Superior temporal gyrus (tissue), 1 donor: ENCODE data around the gene MAP3K9.
A peak's percentile ranks its signal among the peaks of the same experiment; 100 is the strongest.

Experiments
- DNase-seq: peaks from one replicate; pipeline ENCODE4 v3.0.0-alpha.2; 2016; ENCODE audit errors: extremely low spot score

The MAP3K9 gene

GRCh38 chr14:70821584-70822529 is 12.5 kb upstream of the MAP3K9 start:
- no peak for DNase-seq

- no peak for DNase-seq
Measured at GRCh38 chr14:70816525-70816924, 7.2 kb upstream of the MAP3K9 start.

- no peak for DNase-seq
Measured at GRCh38 chr14:70814466-70814865, 5.2 kb upstream of the MAP3K9 start.

DNA sequence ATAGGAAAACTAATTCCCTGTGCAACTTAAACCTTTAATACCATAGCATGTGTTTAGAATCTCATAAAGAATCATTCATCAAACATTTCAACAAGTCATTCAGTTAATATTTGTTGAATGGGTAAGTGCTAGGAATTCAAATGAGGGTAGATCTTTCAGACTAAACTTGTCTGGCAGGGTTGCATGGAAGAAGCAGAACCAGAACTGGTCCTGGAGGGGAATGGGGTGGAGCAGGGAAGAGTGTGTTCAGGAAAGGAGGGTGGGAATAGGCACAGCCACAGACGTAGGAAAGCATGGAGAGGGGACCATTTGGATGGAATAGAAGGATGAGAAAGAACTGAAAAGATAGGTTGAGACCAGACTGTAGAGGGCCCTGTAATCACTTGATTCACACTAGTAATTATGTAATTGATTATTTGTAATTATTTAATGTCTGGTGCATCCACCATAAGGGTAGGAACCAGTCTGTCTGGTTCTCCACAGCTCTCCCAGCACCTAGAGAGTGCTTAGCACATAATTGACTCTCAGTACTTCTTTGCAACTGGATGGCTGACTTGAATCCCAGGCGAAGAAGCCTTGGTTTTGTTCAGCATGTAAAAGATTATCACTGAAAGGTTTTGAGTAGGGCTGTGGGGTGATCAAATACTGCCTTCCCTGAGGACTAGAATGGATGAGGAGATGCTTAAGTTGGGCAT is 3.0 kb upstream of the MAP3K9 start:
- DNase-seq = no peak

- DNase-seq = no peak
Measured at GRCh38 chr14:70811578-70811977, 2.3 kb upstream of the MAP3K9 start.

- DNase-seq = no peak
Measured at GRCh38 chr14:70811050-70811449, 1.7 kb upstream of the MAP3K9 start.

DNA sequence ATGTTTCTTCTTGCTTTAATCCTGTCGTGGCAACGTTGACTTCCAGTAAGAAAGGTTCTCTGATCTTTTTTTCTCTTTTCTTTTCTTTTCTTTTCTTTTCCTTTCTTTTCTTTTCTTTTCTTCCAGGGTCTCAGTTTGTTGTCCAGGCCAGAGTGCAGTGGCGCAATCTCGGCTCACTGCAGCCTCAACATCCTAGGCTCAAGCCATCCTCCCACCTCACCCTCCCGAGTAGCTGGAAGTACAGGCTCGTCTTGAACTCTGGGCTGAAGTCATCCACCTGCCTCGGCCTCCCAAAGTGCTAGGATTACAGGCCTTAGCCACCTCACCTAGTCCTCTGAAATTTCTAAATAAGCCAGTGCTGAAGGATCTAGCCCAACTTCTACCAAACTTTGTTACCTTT is 1.3 kb upstream of the MAP3K9 start:
- no peak for DNase-seq

GRCh38 chr14:70808416-70809224 is 693 bp downstream of the MAP3K9 start:
- no peak for DNase-seq

DNA sequence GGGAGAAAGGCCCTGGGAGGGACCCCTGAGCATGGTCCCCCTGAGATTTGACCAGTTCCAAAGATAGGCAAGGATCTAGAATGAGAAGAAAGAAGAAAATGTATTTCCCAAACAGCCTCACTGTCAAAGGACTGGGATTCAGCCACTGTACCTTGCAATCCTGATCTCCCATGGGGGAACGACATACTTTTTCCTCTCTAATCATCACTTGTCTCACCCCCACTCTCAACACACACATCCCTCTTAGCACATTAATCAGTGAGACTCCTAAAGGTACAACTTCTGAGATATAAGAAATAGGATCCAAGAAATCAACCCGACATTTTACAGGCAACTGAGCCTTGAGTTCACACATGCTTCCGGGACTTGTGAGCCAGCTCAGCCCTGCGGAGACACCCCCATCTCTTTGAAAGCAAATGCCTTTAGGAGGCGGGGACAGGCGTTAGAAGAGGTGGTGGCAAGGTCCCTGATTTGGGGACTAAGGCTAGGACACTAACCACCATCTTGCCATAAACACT is 1.4 kb downstream of the MAP3K9 start:
- DNase-seq = no peak

- DNase-seq = no peak
Measured at GRCh38 chr14:70804556-70805162, 4.7 kb downstream of the MAP3K9 start.

GRCh38 chr14:70803321-70804310 is 5.7 kb downstream of the MAP3K9 start:
- peak; percentile 47 for DNase-seq

GRCh38 chr14:70802379-70802778 is 6.9 kb downstream of the MAP3K9 start:
- DNase-seq = no peak

GRCh38 chr14:70801836-70802235 is 7.5 kb downstream of the MAP3K9 start:
- DNase-seq = no peak

DNA sequence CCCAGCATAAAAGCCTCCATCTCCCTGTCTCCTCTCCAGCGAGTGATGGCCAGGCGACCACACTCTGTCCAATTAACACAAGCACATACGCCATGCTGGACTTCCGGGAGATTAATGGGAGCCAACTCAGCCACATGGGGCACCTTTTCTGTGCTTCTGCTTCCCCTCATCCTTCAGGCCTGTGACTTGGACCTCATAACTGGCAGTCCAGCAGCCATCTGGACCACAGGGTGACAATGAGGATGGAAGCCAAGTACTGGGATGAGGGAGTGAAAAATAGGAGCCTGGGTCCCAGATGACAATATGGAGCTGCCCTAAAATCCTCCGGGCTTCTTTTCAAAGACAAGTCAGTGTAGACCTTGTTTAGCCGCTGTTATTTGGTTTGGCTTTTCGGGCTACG is 12.8 kb downstream of the MAP3K9 start:
- no peak for DNase-seq

DNA sequence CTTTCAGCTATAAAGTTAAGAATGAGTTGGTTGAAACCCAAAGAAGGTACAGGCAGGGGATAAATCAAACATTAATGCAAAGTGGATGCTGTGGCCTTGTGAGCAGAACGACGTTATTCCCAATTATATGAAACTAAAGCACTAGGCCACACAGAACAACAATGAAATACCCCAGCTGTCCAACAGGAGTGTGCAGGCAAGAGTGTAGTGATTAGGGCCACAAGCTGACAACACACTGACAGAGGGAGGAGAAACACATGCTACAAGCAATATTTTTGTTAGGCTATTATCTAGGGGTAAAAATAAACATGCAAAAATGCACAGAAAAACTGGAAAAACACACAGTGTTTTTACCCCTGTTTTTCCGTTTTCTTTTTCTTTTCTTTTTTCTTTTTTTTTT is 15.0 kb downstream of the MAP3K9 start:
- DNase-seq = no peak

- no peak for DNase-seq
Measured at GRCh38 chr14:70793637-70794036, 15.7 kb downstream of the MAP3K9 start.

GRCh38 chr14:70792939-70793338 is 16.4 kb downstream of the MAP3K9 start:
- no peak for DNase-seq

GRCh38 chr14:70791971-70792370 is 17.3 kb downstream of the MAP3K9 start:
- no peak for DNase-seq

- no peak for DNase-seq
Measured at GRCh38 chr14:70789961-70790360, 19.4 kb downstream of the MAP3K9 start.

DNA sequence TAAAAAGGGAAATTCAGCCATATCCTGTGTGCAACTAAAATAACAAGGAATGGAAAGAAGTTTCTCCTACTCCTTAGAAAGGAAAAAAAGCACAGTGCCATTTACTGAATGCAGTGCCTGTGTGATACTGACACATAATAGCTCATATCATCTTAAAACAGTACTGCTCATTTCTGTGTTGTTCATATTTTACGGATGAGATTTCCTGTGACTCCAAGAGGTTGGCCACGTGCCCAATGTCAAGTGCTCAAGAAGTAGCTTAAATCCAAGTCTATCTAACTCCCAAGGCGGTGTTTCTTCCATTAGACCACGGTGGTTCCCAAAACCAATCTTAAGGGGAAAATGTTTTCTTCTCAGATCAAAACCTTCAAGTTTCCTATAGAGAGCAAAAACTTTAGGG is 20.0 kb downstream of the MAP3K9 start:
- DNase-seq = no peak
